SU-DHL-6 (cell line): ENCODE data around the gene MRRF.

Experiments used
- EZH2phosphoT487 ChIP-seq: fragments of 200-600 bp; sonication (generic), shearing (Covaris generic); conservative IDR thresholded peaks from 2 replicates; pipeline ENCODE4 v1.6.1; 2018; ENCODE audit warnings: mild to moderate bottlenecking, antibody characterized with exemption, low read length, moderate library complexity, mixed read lengths
- TF ChIP-seq, protein P1 (sequence below): fragments of 200-600 bp; sonication (generic); IDR thresholded peaks from one replicate; pipeline ENCODE4 v1.5.1; 2017; ENCODE audit warnings: antibody characterized with exemption, mild to moderate bottlenecking, low read length, moderate library complexity; ENCODE audit not compliant: insufficient read depth, poor library complexity, severe bottlenecking

DNA sequence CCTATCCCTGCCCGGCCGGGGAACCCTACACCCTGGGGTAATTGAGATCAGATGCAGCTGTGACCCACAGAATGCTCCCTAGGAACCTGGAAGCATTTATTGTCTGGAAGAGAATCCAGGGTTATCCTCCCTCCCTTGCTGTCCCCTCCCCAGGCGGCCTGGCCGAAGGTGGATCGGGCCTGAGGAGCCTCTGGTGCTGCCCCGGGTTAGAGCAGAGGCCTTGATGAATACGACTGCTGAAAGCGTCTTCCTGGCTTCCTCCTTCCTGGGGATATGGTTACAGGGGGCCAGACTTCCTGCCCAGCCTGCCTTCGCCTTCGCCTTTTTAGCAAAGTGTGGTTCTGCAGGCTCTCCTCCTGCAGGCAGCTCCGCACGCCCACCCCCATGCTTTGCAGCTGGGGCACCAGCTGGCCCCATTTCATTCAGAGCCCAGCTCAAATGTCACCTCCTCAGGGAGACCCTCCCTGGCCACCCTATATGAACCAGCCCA, 83.7 kb downstream of the MRRF start:
- TF ChIP-seq, protein P1, sequence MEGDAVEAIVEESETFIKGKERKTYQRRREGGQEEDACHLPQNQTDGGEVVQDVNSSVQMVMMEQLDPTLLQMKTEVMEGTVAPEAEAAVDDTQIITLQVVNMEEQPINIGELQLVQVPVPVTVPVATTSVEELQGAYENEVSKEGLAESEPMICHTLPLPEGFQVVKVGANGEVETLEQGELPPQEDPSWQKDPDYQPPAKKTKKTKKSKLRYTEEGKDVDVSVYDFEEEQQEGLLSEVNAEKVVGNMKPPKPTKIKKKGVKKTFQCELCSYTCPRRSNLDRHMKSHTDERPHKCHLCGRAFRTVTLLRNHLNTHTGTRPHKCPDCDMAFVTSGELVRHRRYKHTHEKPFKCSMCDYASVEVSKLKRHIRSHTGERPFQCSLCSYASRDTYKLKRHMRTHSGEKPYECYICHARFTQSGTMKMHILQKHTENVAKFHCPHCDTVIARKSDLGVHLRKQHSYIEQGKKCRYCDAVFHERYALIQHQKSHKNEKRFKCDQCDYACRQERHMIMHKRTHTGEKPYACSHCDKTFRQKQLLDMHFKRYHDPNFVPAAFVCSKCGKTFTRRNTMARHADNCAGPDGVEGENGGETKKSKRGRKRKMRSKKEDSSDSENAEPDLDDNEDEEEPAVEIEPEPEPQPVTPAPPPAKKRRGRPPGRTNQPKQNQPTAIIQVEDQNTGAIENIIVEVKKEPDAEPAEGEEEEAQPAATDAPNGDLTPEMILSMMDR, result no peak
- no peak for TF ChIP-seq EZH2phosphoT487
